ENCODE results near the gene C5AR1.

GRCh38 chr19:47323872-47324271 lies 14.2 kb downstream of the C5AR1 start:
- TF ChIP-seq POLR2A (IDR thresholded peaks at IDR 0.05; ENCODE audit: low read depth, low read length) (no peak), TAF1 (IDR thresholded peaks at IDR 0.05; ENCODE audit: borderline replicate concordance, low read depth, low read length) (no peak)
